HG03064 (cell line): ENCODE measurements around the gene MAD2L2.
A peak's percentile ranks its signal among the peaks of the same experiment; 100 is the strongest.

Experiments
- ATAC-seq: cut with Tn5 transposase; IDR thresholded peaks from one replicate; pipeline ENCODE4 v1.9.1; 2021; ENCODE audit warnings: low read depth; ENCODE audit not compliant: unreplicated experiment

The MAD2L2 gene

GRCh38 chr1:11681071-11681771, at the start of gene MAD2L2:
Gene MAD2L2 (minus strand): TSS chr1:11681148. CDS start chr1:11680601, 547 bp downstream.
- peak; percentile 71 for ATAC-seq

- ATAC-seq = no peak
These were observed 49.5 kb upstream of the MAD2L2 start for GRCh38 chr1:11730429-11730891.

- no peak for ATAC-seq
These were observed 48.8 kb upstream of the MAD2L2 start for GRCh38 chr1:11729498-11730428.

DNA sequence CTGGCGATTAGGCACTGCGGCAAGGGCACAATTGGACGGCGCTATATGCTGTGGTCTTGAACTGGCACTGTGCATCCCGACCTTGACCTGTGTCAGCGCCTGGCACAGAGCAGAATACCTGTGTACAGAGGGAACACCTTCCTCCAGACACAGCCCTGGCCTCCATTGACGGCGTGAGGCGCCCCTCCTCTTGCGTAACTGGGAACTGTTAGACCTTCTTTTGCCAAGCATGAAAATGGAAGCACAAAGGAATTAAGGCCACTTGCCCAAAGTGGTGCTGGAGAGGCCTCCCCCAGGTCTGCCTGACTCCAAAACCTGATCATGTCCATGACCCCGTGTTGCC, 48.2 kb upstream of the MAD2L2 start:
- ATAC-seq = no peak

DNA sequence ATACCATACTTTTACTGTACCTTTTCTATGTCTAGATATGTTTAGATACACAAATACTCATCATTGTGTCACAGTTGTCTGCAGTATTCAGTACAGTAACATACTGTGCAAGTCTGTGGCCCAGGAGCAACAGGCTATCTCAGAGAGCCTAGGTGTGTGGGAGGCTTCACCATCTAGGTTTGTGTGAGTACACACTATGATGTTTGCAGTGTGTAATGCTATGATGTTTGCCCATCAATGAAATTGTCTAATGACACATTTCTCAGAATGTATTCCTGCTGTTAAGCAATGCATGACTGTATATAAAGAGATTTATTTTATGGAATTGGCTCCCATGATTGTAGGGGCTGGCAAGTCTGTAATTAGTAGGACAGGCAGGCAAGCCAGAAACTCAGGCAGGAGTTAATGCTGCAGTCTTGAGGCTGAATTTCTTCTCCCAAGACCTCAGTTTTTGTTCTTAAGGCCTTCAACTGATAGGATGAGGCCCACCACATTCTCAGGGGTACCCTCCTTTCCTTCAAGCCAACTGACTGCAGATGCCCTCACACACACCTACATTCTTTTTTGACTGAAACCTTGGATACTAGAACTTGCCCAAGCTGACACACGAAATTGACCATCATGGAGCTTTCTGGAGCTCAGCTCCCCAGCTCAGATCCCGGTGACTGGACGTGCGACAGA, 47.3 kb upstream of the MAD2L2 start:
- ATAC-seq = no peak

DNA sequence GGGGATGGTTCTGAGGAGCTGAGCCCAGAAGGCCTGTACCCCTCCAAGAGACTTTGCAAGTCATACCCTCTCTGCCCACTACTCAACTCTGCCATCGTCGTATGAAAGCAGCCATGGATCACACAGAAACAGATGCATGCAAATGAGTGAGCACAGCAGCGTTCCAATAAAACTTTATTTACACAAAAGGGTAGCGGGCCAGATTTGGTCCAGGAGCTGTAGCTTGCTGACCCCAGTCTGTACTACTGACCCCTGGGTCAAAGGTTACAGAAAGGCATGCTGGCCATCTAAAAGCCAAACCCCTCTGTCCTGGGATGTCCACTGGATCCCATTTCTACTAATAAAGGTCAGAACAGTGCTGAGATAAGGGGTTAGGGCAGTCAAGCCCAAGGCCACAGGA, 46.2 kb upstream of the MAD2L2 start:
- ATAC-seq = no peak

DNA sequence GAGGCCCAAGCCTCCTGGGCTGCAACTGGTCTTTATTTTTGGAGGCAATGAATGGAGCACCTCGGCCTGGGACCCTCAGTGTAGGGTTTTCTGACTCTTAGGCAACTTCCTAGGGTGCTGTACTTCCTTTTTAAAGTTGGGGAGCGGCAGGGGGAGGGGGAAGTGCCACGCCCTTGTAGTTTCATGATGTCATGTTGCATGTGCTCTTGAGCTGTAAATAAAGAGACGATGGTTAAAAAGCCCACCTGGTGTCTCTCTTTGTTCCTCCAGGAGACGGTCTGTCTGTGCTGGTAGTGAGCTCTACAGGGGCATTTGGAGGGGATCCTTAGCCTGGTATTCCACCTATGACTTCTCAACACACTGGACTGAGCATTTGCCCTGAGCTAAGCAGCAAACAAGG, 44.7 kb upstream of the MAD2L2 start:
- no peak for ATAC-seq

- ATAC-seq = no peak
These were observed 41.6 kb upstream of the MAD2L2 start for GRCh38 chr1:11722538-11722937.

GRCh38 chr1:11721311-11721710, 40.4 kb upstream of the MAD2L2 start:
- no peak for ATAC-seq

- ATAC-seq = no peak
These were observed 39.6 kb upstream of the MAD2L2 start for GRCh38 chr1:11720525-11720924.

DNA sequence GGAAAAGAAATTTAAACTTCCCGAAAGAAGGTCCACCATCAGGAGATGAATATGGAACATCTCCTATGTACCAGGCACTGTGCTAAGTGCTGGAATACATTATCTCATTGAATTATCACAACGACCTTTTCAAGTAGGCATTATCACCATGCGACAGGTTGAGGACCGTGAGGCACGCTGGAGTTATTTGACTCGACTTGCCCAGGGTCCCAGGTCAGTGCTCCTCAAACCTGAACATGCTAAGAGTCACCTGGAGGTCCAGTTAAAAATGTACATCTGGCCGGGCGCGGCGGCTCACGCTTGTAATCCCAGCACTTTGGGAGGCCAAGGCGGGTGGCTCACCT, 39.1 kb upstream of the MAD2L2 start:
- ATAC-seq = no peak

DNA sequence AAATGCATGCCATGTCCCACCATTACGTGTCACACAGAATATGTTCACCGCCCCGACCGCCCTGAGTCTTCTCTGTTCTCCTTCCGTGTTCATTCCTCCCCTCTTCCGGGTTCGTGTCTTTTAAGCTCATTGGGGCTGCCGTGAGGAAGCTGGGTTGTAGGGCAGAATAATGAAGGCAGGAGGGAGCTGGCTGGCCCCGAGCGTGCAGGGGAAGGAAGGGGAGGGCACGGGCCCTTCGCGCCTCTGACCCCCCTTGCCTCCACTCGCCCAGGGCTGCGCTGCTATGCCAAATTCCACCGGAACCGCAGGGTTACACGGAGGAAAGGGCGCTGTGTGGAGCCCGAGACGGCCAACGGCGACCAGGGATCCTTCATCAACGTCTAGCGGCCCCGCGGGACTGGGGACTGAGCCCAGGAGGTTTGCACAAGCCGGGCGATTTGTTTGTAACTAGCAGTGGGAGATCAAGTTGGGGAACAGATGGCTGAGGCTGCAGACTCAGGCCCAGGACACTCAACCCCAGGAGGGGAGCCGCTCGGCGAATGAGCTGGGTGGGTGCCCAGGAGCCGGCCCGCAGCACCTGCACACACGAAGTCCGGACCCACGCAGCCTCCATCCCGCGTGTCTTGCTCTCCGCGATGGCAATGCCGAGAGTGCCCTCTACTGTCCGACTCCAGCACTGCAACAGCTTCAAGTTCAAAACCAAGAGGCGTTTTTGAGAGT, 38.5 kb upstream of the MAD2L2 start:
- ATAC-seq = no peak

DNA sequence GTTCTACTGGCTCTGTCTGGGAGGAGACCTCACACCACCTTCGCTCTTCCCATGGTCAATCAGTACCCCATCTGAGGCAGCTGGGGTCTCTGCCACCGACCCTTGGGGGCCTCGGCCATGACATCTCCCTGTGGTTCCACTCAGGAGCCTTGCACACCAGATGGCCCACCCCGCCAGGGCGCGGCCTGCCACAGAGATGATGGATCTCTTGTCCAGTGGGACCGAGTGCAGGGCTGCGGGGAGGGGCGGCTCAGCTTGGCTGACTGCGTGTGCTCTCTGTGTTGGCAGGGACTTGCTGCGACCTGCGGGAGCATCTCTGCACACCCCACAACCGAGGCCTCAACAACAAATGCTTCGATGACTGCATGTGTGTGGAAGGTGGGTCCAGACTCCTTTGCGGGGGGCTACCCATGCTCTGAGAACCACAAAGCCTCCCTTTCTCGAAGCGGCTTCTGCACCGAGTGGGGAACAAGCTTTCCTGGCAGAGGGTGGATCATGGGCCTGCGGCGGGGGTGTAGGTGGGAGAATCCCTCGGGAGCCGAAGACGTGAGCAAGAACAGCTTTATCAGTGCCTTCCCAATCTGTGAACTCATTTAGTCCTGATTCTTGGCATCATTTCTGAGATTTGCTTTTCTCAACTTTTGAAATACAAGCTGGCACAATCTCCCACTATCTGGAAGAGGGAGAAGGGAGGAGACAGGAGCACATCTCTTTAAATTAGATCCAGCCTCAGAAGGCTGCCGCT, 34.1 kb upstream of the MAD2L2 start:
- no peak for ATAC-seq

- no peak for ATAC-seq
These were observed 32.1 kb upstream of the MAD2L2 start for GRCh38 chr1:11713095-11713494.

- ATAC-seq = no peak
These were observed 31.3 kb upstream of the MAD2L2 start for GRCh38 chr1:11712285-11712684.

DNA sequence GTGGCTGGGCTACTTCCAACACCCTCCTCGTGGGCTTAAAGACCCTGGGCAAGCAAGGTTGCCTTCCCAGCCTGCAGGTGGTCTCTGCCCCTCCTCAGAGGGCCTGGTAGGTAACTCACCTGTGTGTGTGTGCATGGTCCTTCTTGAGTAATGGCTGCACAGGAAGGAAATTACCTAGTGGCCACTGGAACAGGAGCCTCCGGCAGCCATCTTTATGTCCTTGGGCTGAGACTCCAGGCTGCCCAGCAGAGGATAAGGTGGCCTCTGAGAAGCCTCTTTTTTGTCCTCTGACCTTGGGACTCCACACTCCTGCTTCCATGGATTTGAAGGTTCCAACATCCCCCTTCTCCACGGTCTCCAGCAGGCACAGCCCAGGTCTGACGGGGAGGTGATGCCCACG, 30.5 kb upstream of the MAD2L2 start:
- no peak for ATAC-seq

DNA sequence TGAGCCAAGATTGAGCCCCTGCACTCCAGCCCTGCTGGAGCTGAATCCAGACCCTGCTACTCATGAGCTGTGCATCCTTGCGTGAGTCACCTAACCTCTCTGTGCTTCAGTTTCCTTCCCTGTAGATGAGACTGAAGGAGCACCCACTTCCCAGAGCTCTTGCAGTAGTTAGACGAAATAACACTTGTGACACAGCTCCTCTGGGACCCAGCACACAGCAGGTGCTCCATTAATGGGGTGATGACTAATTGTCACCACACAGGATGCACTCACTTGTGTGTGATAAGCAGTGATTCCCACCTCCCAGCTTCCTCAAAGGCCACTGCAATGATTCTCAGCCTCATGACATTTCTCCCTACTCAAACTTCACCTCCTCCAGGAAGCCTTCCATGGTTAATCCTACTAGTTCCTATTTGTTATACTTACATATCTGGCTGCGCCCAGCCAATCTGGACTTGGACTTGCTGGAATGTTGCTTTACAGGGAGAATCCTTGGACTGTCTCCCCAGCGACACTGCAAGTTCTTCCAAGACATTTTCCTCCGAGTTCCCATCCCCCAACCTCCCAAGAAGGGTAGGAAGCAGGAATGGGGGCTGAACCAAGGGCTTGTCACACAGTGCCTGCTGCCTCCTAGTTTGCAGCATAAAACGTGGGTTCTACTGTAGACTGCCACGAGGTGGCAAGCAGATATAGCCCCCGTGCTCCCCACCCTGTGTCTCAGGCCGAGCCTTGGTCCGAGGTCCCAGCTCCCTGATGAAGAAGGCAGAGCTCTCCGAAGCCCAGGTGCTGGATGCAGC, 27.8 kb upstream of the MAD2L2 start:
- no peak for ATAC-seq

GRCh38 chr1:11707621-11708276, 26.8 kb upstream of the MAD2L2 start:
- ATAC-seq = no peak

DNA sequence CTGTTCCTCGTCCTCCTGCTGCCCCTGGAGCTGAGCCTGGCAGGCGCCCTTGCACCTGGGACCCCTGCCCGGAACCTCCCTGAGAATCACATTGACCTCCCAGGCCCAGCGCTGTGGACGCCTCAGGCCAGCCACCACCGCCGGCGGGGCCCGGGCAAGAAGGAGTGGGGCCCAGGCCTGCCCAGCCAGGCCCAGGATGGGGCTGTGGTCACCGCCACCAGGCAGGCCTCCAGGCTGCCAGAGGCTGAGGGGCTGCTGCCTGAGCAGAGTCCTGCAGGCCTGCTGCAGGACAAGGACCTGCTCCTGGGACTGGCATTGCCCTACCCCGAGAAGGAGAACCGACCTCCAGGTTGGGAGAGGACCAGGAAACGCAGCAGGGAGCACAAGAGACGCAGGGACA, 25.3 kb upstream of the MAD2L2 start:
- no peak for ATAC-seq
